Measurements from ENCODE around the gene PTPN14.

PTPN14 gene

DNA sequence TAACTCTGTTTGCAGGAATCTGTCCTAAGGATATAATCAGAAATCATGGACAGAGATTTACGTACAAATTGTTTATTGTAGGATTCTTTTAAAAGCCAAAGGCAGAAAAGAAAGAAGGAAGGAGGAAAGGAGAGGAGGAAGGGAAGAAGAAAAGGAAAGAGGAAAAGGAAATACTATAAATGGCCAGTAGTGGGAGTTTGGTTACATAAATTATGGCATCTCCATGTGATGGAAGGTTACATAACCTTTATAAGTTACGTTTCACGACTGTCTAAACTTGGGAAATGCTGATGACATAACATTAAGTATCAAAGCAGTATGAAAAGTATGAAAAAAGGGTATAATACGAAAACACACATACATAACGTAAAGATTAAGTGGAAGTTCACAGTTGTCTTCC, 231.5 kb downstream of the PTPN14 start:
- TF ChIP-seq, protein P1, sequence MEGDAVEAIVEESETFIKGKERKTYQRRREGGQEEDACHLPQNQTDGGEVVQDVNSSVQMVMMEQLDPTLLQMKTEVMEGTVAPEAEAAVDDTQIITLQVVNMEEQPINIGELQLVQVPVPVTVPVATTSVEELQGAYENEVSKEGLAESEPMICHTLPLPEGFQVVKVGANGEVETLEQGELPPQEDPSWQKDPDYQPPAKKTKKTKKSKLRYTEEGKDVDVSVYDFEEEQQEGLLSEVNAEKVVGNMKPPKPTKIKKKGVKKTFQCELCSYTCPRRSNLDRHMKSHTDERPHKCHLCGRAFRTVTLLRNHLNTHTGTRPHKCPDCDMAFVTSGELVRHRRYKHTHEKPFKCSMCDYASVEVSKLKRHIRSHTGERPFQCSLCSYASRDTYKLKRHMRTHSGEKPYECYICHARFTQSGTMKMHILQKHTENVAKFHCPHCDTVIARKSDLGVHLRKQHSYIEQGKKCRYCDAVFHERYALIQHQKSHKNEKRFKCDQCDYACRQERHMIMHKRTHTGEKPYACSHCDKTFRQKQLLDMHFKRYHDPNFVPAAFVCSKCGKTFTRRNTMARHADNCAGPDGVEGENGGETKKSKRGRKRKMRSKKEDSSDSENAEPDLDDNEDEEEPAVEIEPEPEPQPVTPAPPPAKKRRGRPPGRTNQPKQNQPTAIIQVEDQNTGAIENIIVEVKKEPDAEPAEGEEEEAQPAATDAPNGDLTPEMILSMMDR (IDR thresholded peaks at IDR 0.05; ENCODE audit: low read depth, low read length): no peak
- no peak overlapping the region for H3K4me3 ChIP-seq (ENCODE audit: low read depth, low read length)

DNA sequence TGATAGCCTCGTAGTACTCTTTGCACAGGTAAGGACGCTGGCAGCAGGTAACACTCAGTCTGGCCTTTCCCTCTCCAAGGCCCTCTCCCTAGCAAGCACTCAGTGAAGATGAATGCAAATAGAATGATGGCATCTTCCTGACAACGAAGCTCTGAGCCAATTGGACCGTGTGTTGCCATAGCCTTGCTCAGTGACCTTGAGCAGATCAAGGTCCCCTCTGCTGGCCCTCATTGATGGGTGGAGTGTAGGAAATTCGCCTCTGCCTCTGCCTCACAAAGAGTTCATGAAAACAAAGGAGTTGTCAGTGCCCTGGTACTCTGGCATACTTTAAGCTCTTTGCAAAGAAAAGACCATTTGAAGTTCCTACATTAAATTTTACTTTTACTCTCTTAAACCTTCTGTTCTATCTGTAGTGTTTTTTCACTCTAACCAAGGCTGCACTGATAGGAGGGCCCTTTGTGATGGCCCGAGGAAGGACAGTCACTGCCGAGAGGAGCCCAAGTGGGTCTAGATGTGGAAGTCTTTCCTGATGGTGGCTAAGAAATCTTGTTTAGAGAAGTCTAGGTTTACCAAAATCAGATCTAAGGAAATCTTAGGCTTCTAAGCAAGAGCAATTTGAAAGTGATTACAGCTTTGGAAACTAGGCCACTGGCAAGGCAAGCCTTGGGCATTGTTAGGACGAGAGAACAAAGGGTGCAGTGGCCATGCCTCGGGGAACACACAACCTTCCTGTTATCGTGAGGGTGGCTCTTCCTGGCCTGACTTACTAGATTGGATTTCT, 232.3 kb downstream of the PTPN14 start:
- TF ChIP-seq, protein P1 (IDR thresholded peaks at IDR 0.05; ENCODE audit: low read depth, low read length): no peak
- H3K4me3 ChIP-seq (ENCODE audit: low read depth, low read length): no peak overlapping the region

DNA sequence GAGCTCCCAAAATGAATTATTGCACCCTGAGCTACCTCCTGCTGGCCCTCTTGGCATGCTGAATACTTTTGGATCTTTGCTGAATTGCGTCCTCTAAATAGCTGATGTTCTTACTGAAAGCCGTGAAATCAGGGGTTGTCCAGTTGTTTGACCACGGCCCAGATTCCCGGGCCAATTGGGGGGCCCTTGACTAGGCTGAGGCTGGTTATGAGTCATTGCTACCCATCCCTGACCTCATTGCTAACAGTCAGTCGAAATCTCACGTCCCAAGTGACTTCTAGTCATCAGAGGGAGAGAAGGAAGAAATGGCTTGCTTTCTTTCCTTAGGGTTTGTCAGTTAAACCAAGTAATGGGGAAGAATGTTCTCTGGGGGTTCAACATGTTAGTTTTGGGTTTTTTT, 233.0 kb downstream of the PTPN14 start:
- TF ChIP-seq, protein P1 (IDR thresholded peaks at IDR 0.05; ENCODE audit: low read depth, low read length): no peak
- H3K4me3 ChIP-seq (ENCODE audit: low read depth, low read length): no peak overlapping the region

DNA sequence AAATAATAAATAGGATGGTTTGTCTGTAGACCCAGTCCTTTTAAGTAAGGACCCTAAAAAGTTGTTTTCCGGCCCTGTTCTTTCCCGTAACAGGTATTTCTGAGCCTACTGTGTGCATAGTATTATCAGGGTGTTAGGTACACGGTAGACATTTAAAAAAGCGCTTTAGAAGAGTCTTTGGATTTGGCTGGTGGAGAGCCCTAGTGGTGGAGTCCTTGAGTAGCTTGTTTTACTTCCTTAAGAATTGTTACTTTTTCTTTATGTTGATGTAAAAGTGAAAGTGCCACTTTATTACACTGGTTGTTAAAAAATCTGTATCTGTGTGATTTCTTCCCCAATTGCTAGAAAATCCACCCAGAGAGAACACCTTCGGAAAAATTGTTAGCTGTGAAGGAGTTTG, 233.7 kb downstream of the PTPN14 start:
- TF ChIP-seq, protein P1 (IDR thresholded peaks at IDR 0.05; ENCODE audit: low read depth, low read length): no peak
- H3K4me3 ChIP-seq (ENCODE audit: low read depth, low read length): no peak overlapping the region

DNA sequence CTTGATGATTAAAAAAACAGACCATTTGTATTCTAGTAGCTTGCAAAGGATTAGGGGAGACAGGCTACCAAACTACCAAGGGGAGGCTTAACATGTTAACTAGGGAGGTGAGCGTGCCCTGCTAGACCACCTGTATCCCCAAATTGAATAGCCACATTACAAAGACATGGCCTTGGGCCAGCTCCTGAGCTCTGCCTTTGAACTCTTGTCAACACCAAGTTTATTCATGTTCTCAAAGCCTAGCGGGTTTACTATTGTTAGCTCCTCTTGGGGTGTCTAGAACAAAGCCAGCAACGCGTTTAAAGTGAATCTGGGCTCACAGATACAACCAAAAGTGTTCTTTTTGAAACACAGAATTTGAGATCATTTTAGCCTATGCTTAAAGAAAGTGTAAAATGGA, 234.1 kb downstream of the PTPN14 start:
- H3K4me3 ChIP-seq (ENCODE audit: low read depth, low read length): no peak overlapping the region
- TF ChIP-seq, protein P1 (IDR thresholded peaks at IDR 0.05; ENCODE audit: low read depth, low read length): no peak

DNA sequence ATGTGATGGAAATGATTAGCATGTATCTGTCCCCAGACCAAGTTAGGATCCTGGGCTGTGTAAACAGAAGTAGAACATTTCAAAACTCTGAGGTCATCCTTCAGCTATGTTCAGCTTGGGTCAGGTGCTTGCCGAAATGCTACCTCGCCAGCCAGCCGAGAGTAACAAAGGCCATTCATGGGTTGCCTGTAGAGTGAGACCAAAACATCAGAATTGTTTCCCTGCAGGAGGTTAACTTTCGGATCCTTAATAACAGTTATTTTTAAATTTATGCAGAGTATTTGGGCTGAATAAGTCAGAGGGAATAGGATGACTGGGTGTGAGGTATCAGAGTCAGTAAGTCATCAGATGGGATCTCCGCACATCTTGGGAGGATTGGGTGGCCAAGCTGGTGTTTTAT, 234.8 kb downstream of the PTPN14 start:
- TF ChIP-seq, protein P1 (IDR thresholded peaks at IDR 0.05; ENCODE audit: low read depth, low read length): no peak

DNA sequence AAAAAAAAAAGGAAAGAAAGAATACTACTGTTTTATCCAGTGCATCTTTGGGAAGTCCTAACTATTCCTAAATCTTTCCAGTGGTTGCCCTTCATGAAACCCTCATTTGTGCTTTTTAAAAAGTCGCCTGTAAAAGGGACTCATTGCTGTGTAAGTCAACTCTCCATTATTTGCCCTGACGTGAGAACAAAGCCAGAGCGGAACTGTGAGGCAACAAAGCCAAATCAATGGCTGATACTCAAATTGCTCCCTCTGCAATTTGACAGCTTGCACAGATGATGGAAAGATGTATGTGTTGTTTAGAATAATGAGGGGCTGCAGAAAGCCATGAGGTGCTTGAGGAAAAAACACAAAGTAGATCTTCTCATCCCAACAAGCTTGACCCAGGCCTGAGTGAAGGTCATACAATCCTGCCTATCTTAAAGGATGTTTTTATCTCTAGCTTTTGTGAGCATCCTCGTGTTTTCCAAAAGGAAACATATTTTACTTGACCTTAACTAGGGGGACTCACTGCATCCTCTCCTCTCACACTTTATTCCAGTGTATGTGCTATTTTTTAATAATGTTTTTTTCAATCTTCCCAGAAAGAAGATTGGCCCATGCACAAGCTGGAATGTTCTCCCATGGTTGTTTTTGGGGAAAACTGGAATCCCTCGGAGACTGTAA, 237.1 kb downstream of the PTPN14 start:
- TF ChIP-seq, protein P1 (IDR thresholded peaks at IDR 0.05; ENCODE audit: low read depth, low read length): no peak
- no peak overlapping the region for H3K4me3 ChIP-seq (ENCODE audit: low read depth, low read length)

More for the DNA sequence above, 234.8 kb downstream of the PTPN14 start:
- no peak overlapping the region for H3K4me3 ChIP-seq (ENCODE audit: low read depth, low read length)

Measured in WI38 (cell line).